AG09319 (cell line): ENCODE measurements around the gene BRK1.

Source experiments
- DNase-seq: peaks from one replicate; pipeline ENCODE4 v3.0.0-alpha.2; 2010; ENCODE audit warnings: low read depth; ENCODE audit errors: extremely low read depth
- TF ChIP-seq, protein P1 (sequence below): IDR thresholded peaks from 2 replicates; pipeline ENCODE4 v1.5.1; 2011; ENCODE audit warnings: low read depth, mild to moderate bottlenecking, inconsistent platforms, low read length, moderate library complexity

Gene BRK1

DNA sequence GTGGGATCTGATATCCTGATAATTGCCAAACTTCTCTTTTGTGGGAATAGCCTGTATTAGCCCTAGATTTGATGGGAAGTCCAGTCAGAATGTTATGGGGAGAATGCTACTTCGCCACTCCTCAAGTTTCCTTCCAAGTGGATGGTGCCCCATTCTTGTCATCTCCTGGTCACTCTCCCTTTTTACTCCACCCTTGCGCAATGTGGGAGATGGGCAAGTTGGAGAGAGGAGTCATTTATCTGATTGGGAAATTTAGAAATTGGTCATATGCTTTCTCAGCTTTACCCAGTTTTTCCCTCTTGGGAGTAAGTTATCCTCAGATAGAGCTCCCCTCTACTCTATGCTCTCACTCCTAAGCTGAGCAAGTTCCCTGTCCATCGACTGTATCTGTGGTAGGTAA is 21.8 kb upstream of the BRK1 start:
- TF ChIP-seq, protein P1, sequence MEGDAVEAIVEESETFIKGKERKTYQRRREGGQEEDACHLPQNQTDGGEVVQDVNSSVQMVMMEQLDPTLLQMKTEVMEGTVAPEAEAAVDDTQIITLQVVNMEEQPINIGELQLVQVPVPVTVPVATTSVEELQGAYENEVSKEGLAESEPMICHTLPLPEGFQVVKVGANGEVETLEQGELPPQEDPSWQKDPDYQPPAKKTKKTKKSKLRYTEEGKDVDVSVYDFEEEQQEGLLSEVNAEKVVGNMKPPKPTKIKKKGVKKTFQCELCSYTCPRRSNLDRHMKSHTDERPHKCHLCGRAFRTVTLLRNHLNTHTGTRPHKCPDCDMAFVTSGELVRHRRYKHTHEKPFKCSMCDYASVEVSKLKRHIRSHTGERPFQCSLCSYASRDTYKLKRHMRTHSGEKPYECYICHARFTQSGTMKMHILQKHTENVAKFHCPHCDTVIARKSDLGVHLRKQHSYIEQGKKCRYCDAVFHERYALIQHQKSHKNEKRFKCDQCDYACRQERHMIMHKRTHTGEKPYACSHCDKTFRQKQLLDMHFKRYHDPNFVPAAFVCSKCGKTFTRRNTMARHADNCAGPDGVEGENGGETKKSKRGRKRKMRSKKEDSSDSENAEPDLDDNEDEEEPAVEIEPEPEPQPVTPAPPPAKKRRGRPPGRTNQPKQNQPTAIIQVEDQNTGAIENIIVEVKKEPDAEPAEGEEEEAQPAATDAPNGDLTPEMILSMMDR, result no peak
- no peak for DNase-seq

DNA sequence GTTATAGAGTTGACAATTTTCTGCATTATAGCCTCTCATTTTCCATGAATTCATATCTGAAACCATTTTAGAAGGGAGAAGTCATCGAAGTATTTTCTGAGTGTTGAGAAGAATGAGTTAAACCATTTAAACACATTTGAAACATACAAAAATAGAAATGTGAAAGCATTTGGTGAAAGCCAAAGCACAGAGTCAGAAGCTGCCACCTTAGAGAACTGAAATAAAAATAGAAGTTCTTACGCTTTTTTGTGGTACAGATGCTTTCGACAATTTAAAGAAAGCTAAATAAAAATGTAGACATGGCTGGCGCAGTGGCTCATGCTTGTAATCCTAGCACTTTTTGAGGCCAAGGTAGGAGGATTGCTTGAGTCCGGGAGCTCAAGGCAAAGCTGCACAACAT is 16.4 kb upstream of the BRK1 start:
- no peak for DNase-seq
- TF ChIP-seq, protein P1, result no peak

DNA sequence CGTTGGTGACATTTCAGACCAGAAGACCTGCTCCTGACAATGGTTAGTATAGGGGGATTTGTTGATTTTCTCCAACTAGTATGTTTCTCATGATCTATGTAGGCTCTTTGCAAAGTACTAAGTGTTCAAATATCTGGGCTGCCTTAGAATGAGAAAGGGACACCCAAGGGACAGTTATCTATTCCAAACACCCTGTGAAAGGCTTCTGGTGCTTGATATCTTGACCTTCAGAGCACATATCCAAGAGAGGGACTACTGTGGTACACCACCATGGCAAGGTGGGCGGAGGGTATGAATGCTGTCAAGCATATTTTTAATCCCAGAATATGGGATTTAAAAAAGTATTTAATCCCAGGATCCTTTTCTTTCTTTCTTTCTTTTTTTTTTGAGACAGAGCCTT is 8.6 kb upstream of the BRK1 start:
- TF ChIP-seq, protein P1, result no peak
- no peak for DNase-seq

DNA sequence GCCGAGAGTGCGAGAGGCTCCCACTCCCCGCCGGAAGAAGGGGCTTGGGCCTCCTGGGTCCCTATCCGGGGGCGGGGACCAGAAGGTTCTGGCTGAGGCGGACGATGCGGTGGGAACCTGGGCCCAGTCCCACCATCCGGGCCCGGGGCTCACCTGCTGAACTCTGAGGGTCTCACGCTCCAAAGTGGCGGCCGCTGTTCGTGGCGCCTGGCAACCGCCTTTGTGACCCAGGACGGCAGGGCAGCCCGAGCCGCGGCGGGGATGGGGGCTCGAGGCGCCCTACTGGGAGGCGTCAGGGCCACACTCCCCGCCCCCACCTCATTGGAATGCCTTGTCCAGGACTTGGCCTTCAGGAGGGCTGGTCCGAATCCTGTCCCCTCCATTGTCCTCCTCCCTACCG is 7.4 kb upstream of the BRK1 start, which contains the start of gene FANCD2OS:
TSS of gene FANCD2OS (minus strand) at position 165 of the 400 bp plus-strand sequence. CDS start 3,481 bp downstream, outside the sequence.
- DNase-seq, result no peak
- TF ChIP-seq, protein P1, result no peak

DNA sequence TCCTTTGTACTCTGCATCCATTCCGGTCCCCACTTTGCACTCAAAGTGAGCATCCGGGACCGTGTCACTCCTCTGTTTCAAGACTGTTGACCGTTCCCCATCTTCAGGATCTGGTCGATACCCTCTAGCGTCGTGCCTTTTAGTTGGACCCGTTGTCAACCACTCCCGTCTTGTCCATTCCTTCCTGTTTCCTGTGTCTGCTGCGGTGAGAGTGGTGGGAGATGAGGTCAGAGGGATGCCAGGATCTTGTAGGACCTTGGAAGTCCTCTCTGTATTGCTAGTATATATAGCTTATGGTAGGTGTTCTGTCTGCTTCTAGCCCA is 624 bp downstream of the BRK1 start:
- no peak for DNase-seq
- TF ChIP-seq, protein P1, result no peak

DNA sequence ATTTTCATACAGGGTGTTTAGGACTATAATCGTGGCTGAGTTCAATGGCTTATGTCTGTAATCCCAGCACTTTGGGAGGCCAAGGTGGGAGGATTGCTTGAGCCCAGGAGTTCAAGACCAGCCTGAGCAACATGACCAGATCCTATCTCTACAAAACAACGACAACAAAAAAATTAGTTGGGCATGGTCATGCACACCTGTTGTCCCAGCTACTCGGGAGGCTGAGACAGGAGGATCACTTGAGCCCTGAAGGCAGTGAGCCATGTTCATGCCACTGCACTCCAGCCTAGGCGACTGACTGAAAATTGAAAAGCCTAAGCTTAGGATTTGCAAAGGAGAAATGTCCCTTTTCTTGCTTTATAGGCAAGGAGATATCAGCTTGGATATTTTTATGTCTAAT is 1.5 kb downstream of the BRK1 start:
- DNase-seq, result no peak
- TF ChIP-seq, protein P1, result no peak

DNA sequence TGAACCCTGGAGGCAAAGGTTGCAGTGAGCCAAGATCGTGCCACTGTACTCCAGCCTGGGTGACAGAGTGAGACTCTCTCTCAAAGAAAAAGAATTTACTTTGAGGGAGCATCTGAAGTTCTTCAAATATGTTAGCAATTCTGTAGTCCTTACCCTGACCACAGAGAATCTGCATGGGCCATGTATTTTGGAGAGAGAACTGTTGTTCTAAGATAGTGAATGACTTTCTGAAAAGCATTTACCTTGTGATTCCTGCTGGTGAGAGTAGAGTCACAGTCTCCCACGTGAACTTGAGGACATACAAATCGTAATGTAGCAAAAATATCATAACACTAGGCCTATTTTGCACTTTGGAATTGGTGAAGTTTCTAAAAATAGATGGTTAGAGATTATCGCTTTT is 3.9 kb downstream of the BRK1 start:
- TF ChIP-seq, protein P1, result no peak

More for the DNA sequence above, 3.9 kb downstream of the BRK1 start:
- DNase-seq, result no peak
